AG04450 (cell line): ENCODE results near the gene AGPAT2. TPM values are rescaled to one million over a fixed set of nuclear protein-coding genes. Genes with fewer than 3 reads are reported as not detected.

Source experiments
- CTCF ChIA-PET: fragments of 300-600, 350-600 bp; formaldehyde crosslinking; extraction: SDS; loops from one replicate; lab custom pipeline; 2022; ENCODE audit warnings: antibody characterized with exemption, inconsistent platforms; lab: Charles Lee
- POLR2A ChIA-PET: fragments of 350-600 bp; formaldehyde crosslinking; extraction: SDS; loops from one replicate; lab custom pipeline; 2021; ENCODE audit warnings: antibody characterized with exemption, inconsistent platforms; lab: Yijun Ruan, JAX
- DNase-seq: peaks from one replicate; pipeline ENCODE4 v3.0.0-alpha.2; 2011; ENCODE audit warnings: low read depth, low spot score
- H3K27ac ChIP-seq: one replicate; pipeline ENCODE4 v1.5.1; 2012; ENCODE audit warnings: low read depth, low read length, control low read depth
- H3K27me3 ChIP-seq: one replicate; pipeline ENCODE4 v1.6.0; 2012; ENCODE audit warnings: low read length; ENCODE audit not compliant: control insufficient read depth, insufficient read depth
- H3K4me3 ChIP-seq: 2 replicates; pipeline ENCODE4 v1.5.1; 2011; ENCODE audit warnings: mild to moderate bottlenecking, low read depth, low read length, control low read depth
- H3K9me3 ChIP-seq: 2 replicates; pipeline ENCODE4 v1.5.1; 2012; ENCODE audit warnings: low read length; ENCODE audit not compliant: control insufficient read depth, insufficient read depth
- polyA plus RNA-seq: library from polyadenylated mRNA; depleted of rRNA; stranded (reverse); fragments of >200 nt; gene quantifications from 2 replicates; pipeline ENCODE4 v1.2.3, GENCODE V29; 2011
- TF ChIP-seq, protein P1 (sequence below): IDR thresholded peaks from 2 replicates; pipeline ENCODE4 v1.5.1; 2011; ENCODE audit warnings: low read depth, low read length, control low read depth, inconsistent platforms

The AGPAT2 gene
- polyA plus RNA-seq, 1 experiment = 24.4 TPM

DNA sequence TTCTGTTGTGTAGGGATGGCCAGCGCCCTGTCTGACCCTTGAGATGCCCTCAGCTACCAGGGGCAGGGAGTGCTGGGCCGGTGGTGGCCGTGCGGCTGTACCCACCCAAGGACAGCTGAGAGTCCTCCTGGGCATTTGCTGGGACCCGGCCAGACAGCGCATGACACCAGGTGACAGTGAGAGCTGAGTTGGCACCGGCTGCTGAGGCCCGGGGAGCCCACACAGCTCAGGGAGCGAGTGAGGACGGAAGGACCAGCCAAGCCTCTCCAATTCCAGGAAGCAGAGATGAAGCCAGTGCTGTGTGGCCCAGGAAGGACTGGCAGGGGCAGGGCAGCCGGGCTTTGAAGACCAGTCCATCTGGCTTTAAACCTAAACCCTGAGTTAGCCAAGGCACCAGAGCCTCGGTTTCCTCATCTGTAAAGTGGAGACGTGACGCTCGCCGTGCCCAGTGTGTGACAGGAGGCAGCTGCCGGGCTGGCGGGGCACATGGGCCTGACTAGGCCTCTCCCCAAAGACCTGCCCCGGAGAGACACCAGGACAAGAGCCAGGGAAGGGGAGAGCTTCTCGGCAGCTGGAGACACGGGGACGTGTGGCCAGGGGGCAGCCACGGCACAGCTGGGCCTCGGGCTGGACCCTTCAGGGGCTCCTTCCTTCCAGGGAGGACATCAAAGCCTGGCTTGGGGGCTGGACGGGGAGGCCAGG, 3.0 kb upstream of the AGPAT2 start:
- H3K27me3 ChIP-seq = peaks cover 3% of the 10 kb centered on the region
- DNase-seq = no peak
- peaks cover 4% of the 10 kb centered on the region; the same call in 1 of the 2 replicates for H3K9me3 ChIP-seq
- no peak overlapping the region for H3K4me3 ChIP-seq
- TF ChIP-seq, protein P1, sequence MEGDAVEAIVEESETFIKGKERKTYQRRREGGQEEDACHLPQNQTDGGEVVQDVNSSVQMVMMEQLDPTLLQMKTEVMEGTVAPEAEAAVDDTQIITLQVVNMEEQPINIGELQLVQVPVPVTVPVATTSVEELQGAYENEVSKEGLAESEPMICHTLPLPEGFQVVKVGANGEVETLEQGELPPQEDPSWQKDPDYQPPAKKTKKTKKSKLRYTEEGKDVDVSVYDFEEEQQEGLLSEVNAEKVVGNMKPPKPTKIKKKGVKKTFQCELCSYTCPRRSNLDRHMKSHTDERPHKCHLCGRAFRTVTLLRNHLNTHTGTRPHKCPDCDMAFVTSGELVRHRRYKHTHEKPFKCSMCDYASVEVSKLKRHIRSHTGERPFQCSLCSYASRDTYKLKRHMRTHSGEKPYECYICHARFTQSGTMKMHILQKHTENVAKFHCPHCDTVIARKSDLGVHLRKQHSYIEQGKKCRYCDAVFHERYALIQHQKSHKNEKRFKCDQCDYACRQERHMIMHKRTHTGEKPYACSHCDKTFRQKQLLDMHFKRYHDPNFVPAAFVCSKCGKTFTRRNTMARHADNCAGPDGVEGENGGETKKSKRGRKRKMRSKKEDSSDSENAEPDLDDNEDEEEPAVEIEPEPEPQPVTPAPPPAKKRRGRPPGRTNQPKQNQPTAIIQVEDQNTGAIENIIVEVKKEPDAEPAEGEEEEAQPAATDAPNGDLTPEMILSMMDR = no peak
- ChIA-PET POLR2A (no interaction called here), CTCF (interaction anchor here (1.1 kb wide), 1 partner anchor 19 kb away, joined by 4 read pairs; no protein-coding TSS in a partner anchor)
- H3K27ac ChIP-seq = no peak overlapping the region

DNA sequence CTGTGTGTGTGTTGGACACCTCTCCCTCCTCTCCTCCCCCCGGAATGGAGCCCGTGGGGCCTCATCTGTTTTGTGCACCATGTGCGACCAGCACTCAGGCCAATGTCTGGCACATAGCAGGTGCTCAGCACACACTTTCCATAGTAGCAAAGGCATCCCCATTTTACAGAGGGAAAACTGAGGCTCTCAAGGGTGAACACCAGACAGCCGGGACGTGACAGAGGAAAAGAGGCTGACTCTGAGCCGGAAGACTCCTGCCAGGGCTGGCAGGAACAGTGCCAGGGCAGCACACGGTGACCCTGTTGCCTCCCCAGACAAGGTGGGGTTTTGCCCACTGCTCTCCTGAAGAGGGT, 1.8 kb upstream of the AGPAT2 start:
- peaks cover 3% of the 10 kb centered on the region for H3K27me3 ChIP-seq
- TF ChIP-seq, protein P1 = no peak
- ChIA-PET POLR2A (interaction anchor here (3.6 kb wide), 1 partner anchor 39 kb away, joined by 17 read pairs; no protein-coding TSS in a partner anchor), CTCF (interaction anchor here (1.1 kb wide), 1 partner anchor 18 kb away, joined by 4 read pairs; no protein-coding TSS in a partner anchor)
- no peak for DNase-seq
- H3K4me3 ChIP-seq = no peak overlapping the region
- peaks cover 4% of the 10 kb centered on the region; the same call in 1 of the 2 replicates for H3K9me3 ChIP-seq
- no peak overlapping the region for H3K27ac ChIP-seq

DNA sequence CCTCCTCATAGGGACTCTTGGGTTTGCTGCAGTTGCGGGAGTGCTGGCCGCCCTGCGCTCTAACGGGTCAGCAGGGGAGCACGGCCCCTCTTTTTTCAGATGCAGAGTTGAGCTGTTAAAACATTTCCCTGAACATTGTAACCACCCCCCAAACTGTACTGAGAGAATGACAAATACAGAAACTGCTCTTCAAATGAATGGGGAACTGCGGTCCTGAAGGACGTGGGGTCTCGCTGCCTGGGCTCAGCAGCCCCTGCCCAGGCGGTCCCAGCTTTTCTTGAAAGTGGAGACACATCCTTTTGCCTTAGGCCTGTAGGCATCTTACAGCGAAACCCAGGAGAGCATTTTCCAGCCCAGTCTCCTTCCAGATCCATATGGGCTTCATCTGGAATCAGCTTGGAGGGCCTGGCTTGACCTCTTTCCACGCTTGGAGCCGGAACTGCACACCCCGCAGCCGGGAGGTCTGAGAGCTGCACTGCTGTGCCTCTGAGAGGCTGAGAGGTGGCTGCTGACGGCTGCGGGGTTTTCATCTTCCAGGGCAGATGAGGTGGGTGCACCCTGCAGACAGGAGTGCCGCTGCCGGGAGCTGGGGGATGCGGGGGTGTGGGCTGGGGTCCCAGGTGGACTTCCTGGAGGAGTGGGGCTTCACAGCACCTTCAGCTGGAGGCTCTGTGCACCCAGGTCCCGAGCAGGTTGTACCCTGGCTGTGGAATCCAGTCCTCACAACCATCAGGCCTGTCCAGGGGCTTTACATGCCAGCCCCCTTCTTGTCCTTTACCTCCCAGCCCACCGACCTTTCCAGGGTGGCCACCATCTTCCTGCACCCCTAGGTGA, 1.2 kb upstream of the AGPAT2 start:
- ChIA-PET POLR2A (interaction anchor here (3.6 kb wide), 1 partner anchor 39 kb away, joined by 17 read pairs; no protein-coding TSS in a partner anchor), CTCF (interaction anchor here (0.7 kb wide), 2 partner anchors 16 to 17 kb away, joined by 3 read pairs; no protein-coding TSS in a partner anchor)
- peaks cover 3% of the 10 kb centered on the region for H3K27me3 ChIP-seq
- H3K4me3 ChIP-seq = no peak overlapping the region
- TF ChIP-seq, protein P1 = no peak
- no peak overlapping the region for H3K27ac ChIP-seq
- no peak for DNase-seq
- H3K9me3 ChIP-seq = peaks cover 4% of the 10 kb centered on the region; the same call in 1 of the 2 replicates

DNA sequence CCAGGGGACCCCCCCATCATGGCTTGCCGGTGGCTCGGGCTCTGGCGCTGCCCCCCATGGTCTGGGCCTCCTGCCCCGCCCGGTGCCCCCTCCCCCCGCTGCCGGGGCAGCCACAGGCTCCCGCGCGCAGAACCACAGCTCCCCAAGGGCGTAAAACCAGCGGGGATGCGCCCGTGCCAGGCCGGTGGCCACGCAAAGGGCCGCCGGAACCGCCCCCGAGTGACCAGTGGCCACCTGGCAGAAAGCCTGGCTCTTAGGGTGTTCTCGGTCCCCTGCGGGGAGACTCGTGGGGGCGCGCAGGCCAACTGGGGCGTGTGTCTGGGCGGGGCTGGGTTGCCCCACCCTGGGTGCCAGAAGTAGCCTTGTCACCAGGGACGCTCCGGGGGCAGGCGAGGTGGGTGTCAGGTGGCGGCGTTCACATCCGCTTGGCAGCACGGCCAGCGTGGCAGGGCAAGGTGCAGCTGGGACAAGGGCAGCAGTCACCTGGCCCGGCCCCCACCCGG, 515 bp upstream of the AGPAT2 start:
- CTCF ChIA-PET = no interaction called here

More for the DNA sequence above, 515 bp upstream of the AGPAT2 start:
- no peak for DNase-seq
- peaks cover 3% of the 10 kb centered on the region for H3K27me3 ChIP-seq
- POLR2A ChIA-PET = interaction anchor here (3.6 kb wide), 1 partner anchor 40 kb away, joined by 17 read pairs; no protein-coding TSS in a partner anchor
- no peak overlapping the region for H3K27ac ChIP-seq
- TF ChIP-seq, protein P1 = no peak
- H3K9me3 ChIP-seq = peaks cover 4% of the 10 kb centered on the region; the same call in 1 of the 2 replicates
- H3K4me3 ChIP-seq = peak overlapping the region; percentile 13; the same call in 1 of the 2 replicates
